CD4-positive, alpha-beta T cell treated with Interferon gamma for 1 hour (primary cell): ENCODE data around the gene D2HGDH.
"Not testable (repeated sequence)": the region's sequence is repeated elsewhere in the genome, so short reads cannot be mapped to it uniquely, and the experiment has no call there.

ENCODE experiments used
- DNase-seq: peaks from one replicate; pipeline ENCODE4 v3.0.0-alpha.2; 2020

The D2HGDH gene

GRCh38 chr2:241726459-241726858 lies 8.0 kb upstream of the D2HGDH start:
- no peak for DNase-seq

GRCh38 chr2:241728000-241728399 lies 6.4 kb upstream of the D2HGDH start:
- DNase-seq = no peak

- DNase-seq = no peak
Observed at GRCh38 chr2:241728627-241729026, 5.8 kb upstream of the D2HGDH start.

GRCh38 chr2:241729868-241730267 lies 4.6 kb upstream of the D2HGDH start:
- DNase-seq = no peak

- DNase-seq = no peak
Observed at GRCh38 chr2:241730671-241731293, 3.6 kb upstream of the D2HGDH start.

GRCh38 chr2:241732513-241733186 lies 1.8 kb upstream of the D2HGDH start:
- peak; percentile 45 for DNase-seq

GRCh38 chr2:241733391-241734207 lies 831 bp upstream of the D2HGDH start:
- DNase-seq = no peak

- DNase-seq = no peak
Observed at GRCh38 chr2:241734208-241734466, 293 bp upstream of the D2HGDH start.

- no peak for DNase-seq
Observed at GRCh38 chr2:241736111-241736510, 1.7 kb downstream of the D2HGDH start.

- no peak for DNase-seq
Observed at GRCh38 chr2:241738040-241738686, 3.7 kb downstream of the D2HGDH start.

- no peak for DNase-seq
Observed at GRCh38 chr2:241739177-241739576, 4.7 kb downstream of the D2HGDH start.

- no peak for DNase-seq
Observed at GRCh38 chr2:241739651-241740050, 5.2 kb downstream of the D2HGDH start.

- peak; percentile 19 for DNase-seq
Observed at GRCh38 chr2:241741016-241741415, 6.6 kb downstream of the D2HGDH start.

GRCh38 chr2:241742320-241742939 lies 8.0 kb downstream of the D2HGDH start:
- no peak for DNase-seq

- DNase-seq = not testable (repeated sequence)
Observed at GRCh38 chr2:241743008-241743407, 8.6 kb downstream of the D2HGDH start.

GRCh38 chr2:241743620-241744019 lies 9.2 kb downstream of the D2HGDH start:
- no peak for DNase-seq

- no peak for DNase-seq
Observed at GRCh38 chr2:241744028-241744754, 9.8 kb downstream of the D2HGDH start.

- DNase-seq = no peak
Observed at GRCh38 chr2:241745276-241745675, 10.8 kb downstream of the D2HGDH start.

GRCh38 chr2:241746084-241746483 lies 11.7 kb downstream of the D2HGDH start:
- DNase-seq = no peak

GRCh38 chr2:241748468-241749256 lies 14.2 kb downstream of the D2HGDH start:
- no peak for DNase-seq

- DNase-seq = no peak
Observed at GRCh38 chr2:241750076-241750840, 15.8 kb downstream of the D2HGDH start.
